Stimulated activated CD4-positive, alpha-beta T cell treated with anti-CD3 and anti-CD28 coated beads, Interleukin-12 subunit alpha, Interleukin-12 subunit beta, amount 100 ng/mL, for 4 hours (primary cell): ENCODE results near the gene SORCS2.

ENCODE experiments used
- DNase-seq: peaks from one replicate; pipeline ENCODE4 v3.0.0-alpha.2; 2020

Gene SORCS2

GRCh38 chr4:7765666-7766065 lies 573.3 kb downstream of the SORCS2 start:
- DNase-seq = no peak

- DNase-seq = no peak
Observed at GRCh38 chr4:7766086-7766485, 573.7 kb downstream of the SORCS2 start.

DNA sequence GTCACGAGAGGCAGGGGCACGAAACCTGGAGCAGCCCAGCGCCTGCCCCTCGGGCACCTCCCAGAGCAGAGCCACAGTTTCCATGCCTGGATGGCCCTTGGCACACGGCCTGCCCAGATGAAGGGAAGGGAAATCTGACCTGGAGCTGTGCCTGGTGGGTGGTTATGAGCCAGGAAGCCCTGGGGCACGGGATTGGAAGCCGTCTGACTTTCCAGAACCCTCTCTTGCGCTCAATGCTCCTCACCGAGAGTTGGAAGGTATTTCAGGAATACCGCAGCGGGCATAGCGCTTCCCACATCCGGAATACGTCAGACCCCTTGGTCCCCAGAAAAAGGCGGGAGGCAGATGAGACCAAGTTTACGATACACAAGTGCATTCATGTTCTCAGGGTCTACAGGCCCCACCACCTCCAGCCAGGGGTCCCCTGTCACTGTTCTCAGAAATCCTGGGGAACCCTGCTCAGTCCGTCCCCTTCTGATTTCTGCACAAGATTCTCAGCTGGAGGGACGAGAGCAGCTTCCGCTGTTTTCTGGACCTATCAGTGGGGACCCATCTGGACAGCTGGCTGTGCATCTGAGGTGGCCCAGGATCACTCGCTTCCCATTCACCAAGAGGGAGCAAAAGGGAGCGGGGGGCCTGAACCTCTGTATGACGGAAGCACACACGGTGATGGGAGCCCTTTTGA lies 574.5 kb downstream of the SORCS2 start:
- no peak for DNase-seq

DNA sequence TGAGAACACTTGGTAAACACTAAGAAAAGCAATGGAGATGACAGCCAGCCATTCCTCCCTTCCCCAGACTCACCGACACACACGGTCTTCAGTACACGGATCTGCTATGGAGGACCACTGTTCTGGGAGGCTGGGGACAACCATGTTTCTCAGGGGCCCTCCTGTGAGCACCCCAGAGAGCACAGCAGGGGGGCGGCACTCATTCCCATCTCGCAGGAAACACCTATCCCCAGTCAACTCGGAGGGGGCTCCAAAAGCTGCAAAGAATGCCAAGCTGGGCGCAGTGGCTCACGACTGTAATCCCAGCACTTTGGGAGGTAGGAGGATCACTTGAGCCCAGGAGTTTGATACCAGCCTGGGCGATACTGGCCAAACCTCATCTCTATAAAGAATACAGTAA lies 575.2 kb downstream of the SORCS2 start:
- no peak for DNase-seq

- DNase-seq = no peak
Observed at GRCh38 chr4:7767966-7768365, 575.6 kb downstream of the SORCS2 start.

GRCh38 chr4:7768736-7769135 lies 576.4 kb downstream of the SORCS2 start:
- no peak for DNase-seq

- DNase-seq = no peak
Observed at GRCh38 chr4:7769396-7770223, 577.3 kb downstream of the SORCS2 start.

DNA sequence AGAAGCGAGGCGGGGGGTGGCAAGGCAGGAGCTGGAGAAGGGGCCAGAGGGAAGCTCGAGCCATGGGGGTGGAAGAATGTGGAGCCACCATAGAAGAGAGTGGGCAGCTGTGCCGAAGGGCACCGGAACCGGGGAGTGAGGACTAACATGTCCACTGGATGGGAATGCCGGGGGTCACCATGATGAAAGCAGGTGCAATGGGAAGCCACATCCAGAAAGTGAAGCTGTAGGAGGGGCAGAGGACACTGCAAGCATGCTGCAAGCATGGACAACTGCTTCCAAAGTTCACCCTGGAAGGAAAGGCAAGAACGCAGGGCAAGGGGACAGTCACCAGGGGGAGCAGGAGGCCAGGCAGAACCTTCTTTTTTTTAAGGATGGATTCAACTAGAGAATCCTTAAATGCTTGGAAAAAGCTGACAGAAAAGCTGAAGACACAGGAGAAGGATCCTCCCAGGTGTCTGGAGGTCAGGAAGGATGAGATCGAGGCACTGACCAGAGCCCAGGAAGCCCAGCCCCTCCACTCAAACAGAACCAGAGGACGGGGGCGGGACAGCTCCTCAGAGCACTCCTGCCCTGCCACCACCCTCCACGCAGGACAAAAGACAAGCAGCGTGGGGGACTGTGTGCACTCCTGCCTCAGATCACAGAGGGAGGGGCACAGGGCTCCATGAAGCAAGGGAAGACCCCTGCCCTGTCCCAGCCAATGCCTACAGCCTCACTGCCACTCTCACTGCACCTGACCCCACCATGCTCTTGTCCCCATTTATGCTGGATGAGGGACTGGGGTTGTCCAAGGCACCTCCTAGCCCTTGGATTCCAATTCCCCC lies 578.1 kb downstream of the SORCS2 start:
- no peak for DNase-seq

- DNase-seq = peak; percentile 39
Observed at GRCh38 chr4:7771056-7771455, 578.7 kb downstream of the SORCS2 start.

GRCh38 chr4:7771541-7772507 lies 579.5 kb downstream of the SORCS2 start:
- no peak for DNase-seq

DNA sequence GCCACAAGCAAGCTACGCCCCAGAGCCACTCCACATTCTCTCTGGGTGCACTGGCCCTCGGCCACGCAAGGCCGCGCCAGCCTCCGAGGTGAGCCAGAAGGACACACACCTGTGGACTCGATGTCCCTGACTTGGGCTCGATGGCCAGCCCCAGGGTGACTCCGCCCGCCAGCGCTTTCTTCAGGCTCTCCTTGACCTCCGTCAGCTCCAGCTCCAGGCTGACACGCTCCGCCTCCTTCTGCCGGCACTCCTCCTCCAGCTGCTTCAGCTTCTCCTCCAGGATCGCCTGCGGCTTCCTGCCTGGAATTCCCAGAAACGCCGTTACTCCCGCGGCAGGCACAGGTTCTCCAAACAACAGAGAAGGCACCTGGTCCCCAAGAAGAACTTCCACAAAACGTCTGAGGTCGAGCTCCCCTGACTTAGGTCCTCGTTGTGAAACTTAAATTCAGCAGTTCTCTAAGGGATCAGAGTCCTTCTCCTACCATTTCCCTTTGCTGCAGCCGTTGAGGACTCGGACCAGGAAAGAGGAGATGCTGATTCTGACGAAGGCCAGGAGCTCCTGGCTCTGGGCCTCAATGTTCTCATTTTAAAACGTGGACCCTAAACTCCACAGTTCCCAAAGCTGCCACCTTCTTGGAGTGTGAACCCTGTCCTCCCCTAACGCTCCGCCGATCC lies 580.5 kb downstream of the SORCS2 start:
- no peak for DNase-seq

DNA sequence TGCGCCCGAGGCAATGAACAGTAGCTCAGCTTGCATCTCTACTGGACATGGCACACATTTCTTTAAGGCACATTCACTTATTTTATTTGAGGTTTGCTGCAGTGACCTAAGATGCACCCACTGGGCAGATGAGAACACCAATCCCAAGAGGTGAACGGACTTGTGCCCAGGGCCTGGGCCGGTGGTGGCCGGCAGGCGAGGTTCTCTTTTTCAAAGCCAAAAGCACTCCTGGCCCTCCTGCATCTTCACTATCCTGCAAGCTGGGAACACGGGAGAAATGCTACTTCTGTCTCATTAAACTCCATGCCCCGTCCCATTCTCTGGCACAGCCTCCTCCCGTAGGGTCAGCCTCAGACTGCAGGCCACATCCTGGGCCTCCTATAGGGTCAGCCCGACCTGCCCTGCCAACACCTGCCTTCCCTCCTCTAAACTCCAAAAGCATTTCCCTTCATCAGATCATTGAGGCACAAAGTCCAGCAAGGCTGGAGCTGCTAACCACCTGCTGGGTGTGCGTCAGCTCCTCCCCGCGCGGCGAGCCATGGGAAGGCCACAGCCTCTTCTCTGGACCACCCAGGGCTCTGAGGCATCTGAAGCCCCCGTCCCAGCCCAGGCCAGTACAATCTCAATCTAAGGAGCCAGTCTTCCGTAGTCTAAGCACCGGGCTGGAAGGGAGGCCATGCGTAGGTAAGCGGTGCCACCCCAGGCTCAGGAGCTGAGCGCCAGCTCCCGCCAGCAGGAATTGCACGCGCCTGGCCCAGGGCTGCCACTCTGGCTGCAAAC lies 581.3 kb downstream of the SORCS2 start:
- DNase-seq = no peak

DNA sequence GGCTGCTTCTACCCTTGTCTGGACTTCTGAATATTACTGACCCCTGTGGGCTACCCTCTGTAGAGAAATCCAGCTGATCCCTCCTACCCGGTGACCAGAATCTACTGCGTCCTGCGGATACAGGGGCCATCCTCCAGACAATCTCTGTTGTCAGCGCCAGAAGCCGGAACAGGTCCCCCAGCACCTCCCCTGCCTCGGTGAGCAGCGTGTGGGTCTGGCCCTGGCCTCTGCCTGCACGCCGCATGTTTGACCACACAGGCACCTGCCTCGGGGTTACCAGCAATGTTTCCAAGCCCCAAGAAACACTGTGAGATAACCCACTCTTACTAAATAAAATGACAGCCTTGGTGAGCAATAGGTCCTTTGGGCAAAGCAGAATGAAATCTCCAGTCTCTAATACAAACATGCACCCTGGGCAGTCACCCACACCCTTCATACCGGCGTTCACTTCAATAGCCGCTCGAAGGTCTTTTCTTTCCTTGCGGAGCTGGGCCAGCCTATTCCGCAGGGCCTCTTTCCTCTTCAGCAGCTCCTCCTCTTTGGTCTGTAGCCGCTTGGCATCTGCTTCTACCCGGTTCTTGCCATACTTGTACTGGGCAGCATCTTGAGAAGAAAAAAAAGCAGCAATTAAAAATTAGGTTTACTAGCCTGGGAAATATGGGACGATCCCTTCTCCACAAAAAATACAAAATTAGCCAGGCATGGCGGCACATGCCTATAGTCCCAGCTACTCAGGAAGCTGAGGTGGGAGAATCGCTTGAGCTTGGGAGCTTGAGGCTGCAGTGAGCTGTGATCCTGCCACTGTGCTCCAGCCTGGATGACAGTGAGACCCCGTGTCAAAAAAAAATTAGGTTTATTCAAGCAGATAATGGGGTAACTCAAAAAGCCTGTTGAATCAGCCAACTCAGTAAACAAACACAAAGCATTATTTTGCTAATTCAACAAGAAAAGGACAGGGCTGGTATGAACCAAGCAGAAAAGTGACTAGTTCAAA lies 582.3 kb downstream of the SORCS2 start:
- DNase-seq = no peak

DNA sequence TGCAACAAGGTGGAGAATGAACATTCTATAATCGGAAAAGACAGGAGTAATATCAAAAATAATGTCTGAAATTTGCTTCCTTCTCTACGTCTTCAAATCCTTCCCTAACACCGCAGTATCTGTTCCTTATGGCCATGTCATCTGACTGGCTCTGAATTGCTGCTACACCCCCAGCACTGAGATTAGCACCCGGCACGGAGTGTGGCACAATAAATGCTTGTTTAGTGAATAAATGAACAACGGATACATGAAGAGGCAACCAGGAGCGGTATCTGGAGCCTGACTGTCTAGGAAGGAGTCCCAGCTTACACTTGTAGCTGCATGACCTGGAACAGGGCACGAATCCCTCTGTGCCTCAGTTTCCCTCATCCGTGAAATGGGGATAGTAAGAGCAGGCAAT lies 583.1 kb downstream of the SORCS2 start:
- DNase-seq = no peak

GRCh38 chr4:7777017-7777710 lies 584.8 kb downstream of the SORCS2 start:
- no peak for DNase-seq

DNA sequence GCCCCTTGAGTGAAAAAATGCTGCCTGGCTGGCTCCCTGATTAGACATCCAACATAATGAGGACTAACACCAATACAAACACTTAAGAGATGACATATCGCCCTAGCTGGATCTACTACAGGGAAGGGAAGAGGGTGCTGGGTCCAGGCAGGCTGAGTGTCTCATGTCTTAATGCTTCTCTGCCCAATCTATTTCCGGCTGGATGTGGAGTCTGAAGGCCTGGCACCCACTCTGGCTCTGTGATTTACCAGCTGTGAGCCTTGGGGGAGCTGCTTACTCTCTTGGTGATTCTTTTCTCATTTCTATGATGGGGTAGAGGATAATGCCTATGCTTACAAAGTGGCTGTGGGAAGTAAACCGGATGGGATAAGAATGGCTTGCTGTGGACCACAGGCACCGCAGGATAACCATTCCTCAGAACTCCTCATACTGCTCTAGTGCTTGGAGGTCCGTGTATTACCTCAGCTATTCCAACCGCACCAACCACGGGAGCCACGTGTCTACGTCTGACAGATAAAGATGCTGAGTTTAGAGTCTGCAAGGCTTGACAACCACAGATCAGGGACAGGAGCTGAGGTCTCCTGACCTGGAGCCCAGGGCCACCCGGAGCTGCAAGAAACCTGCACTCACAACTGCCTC lies 585.7 kb downstream of the SORCS2 start:
- DNase-seq = no peak

DNA sequence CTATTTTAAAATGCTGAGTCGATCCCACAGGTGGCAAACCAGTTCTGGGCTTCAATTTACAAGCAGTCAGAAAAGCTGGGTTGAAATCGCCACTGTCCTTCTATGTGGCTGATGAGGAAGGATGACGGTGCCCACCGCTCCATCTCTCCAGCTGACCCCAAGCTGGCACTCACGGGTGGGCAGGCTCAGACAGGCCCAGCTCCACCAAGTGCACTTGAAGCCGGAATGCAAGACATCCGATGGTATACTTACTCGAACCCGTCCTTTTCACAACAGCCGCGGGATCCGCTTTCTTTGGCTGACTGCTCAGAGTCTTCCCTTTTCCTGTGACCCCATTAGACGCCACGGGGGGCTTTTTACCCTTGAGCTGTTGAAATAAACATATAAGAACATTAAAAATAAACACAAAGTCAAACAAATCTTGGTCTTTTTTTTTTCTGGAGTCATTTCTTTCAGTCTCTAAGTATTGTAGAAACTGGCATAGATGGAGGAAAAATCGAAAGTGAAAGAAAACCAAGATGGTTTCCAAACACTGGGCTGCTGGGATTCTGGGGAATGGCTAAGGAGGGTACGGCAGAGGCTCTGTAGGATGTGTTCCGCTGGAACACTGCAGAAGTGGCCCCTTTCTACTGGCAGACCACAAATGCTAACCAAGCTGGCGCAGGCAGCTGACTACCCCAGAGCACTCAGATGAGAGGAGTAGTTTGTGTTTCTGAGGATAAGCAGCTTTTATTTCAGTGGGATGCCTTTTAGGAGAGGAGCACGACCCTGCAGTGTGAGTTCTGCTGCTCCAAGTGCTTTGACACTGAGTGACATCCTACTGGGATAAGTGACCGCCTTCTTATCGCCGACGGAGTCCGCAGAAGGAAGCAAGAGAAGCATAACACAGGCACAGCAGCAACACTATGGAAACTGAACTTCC lies 586.4 kb downstream of the SORCS2 start:
- DNase-seq = no peak
